Astrocyte (in vitro differentiated cells and primary cell): ENCODE results near the gene NCBP2. TPM values are rescaled to one million over a fixed set of nuclear protein-coding genes. Genes with fewer than 3 reads are reported as not detected.
"Not testable (repeated sequence)": the region's sequence is repeated elsewhere in the genome, so short reads cannot be mapped to it uniquely, and the experiment has no call there.

Source experiments
- DNase-seq: peaks from one replicate; pipeline ENCODE4 v3.0.0-alpha.2; 2010; ENCODE audit warnings: low read depth
- FAIRE-seq: peaks from 2 replicates; lab custom pipeline; 2011; peaks lifted over from hg19 to GRCh38; lab: Jason Lieb, UNC
- H2AFZ ChIP-seq: 2 replicates; pipeline ENCODE4 v1.6.0; 2012; ENCODE audit warnings: low read depth, low read length, inconsistent platforms
- H3K27ac ChIP-seq: 2 replicates; pipeline ENCODE4 v1.5.1; 2011; ENCODE audit warnings: low read depth, low read length, inconsistent platforms
- H3K27me3 ChIP-seq: 2 replicates; pipeline ENCODE4 v1.6.0; 2011; ENCODE audit warnings: low read length, inconsistent platforms; ENCODE audit not compliant: insufficient read depth
- H3K36me3 ChIP-seq: 2 replicates; pipeline ENCODE4 v1.5.1; 2011; ENCODE audit warnings: low read length, inconsistent platforms; ENCODE audit not compliant: insufficient read depth
- H3K4me1 ChIP-seq: 2 replicates; pipeline ENCODE4 v1.5.1; 2011; ENCODE audit warnings: low read length, inconsistent platforms; ENCODE audit not compliant: insufficient read depth
- H3K4me2 ChIP-seq: 2 replicates; pipeline ENCODE4 v1.6.0; 2012; ENCODE audit warnings: low read length, inconsistent platforms
- H3K4me3 ChIP-seq: 2 replicates; pipeline ENCODE4 v1.5.1; 2011; ENCODE audit warnings: low read depth, mild to moderate bottlenecking, low read length, inconsistent platforms; ENCODE audit not compliant: insufficient read depth
- H3K79me2 ChIP-seq: 2 replicates; pipeline ENCODE4 v1.6.0; 2012; ENCODE audit warnings: mild to moderate bottlenecking, low read length, inconsistent platforms; ENCODE audit not compliant: insufficient read depth
- H3K9ac ChIP-seq: 2 replicates; pipeline ENCODE4 v1.6.0; 2012; ENCODE audit warnings: mild to moderate bottlenecking, low read length, inconsistent platforms
- H3K9me3 ChIP-seq: 2 replicates; pipeline ENCODE4 v1.5.1; 2012; ENCODE audit warnings: low read depth, mild to moderate bottlenecking, low read length, inconsistent platforms; ENCODE audit not compliant: insufficient read depth
- H4K20me1 ChIP-seq: 2 replicates; pipeline ENCODE4 v1.6.0; 2012; ENCODE audit warnings: low read length, inconsistent platforms; ENCODE audit not compliant: insufficient read depth
- H3K27ac Mint-ChIP-seq: one replicate; pipeline ENCODE4 v1.8.0; 2021; ENCODE audit warnings: mild to moderate bottlenecking, mixed read lengths; ENCODE audit not compliant: unreplicated experiment
- H3K27me3 Mint-ChIP-seq: one replicate; pipeline ENCODE4 v1.8.0; 2021; ENCODE audit warnings: low read depth, mixed read lengths; ENCODE audit not compliant: unreplicated experiment
- H3K36me3 Mint-ChIP-seq: one replicate; pipeline ENCODE4 v1.8.0; 2021; ENCODE audit warnings: low read depth, mixed read lengths; ENCODE audit not compliant: unreplicated experiment
- H3K4me1 Mint-ChIP-seq: one replicate; pipeline ENCODE4 v1.8.0; 2021; ENCODE audit warnings: low read depth, mixed read lengths; ENCODE audit not compliant: unreplicated experiment
- H3K4me3 Mint-ChIP-seq: one replicate; pipeline ENCODE4 v1.8.0; 2021; ENCODE audit warnings: mild to moderate bottlenecking, moderate library complexity, mixed read lengths; ENCODE audit not compliant: unreplicated experiment
- H3K9me3 Mint-ChIP-seq: one replicate; pipeline ENCODE4 v1.8.0; 2021; ENCODE audit warnings: mild to moderate bottlenecking, mixed read lengths; ENCODE audit not compliant: unreplicated experiment
- CTCF ChIP-seq: IDR thresholded peaks from 2 replicates; pipeline ENCODE4 v1.5.1; 2011; ENCODE audit warnings: low read depth, mild to moderate bottlenecking, inconsistent platforms, low read length, moderate library complexity; ENCODE audit not compliant: insufficient read depth
- EZH2 ChIP-seq: IDR thresholded peaks from 2 replicates; pipeline ENCODE4 v1.6.1; 2012; ENCODE audit warnings: mild to moderate bottlenecking, low read length, inconsistent platforms; ENCODE audit not compliant: insufficient read depth
- total RNA-seq: library from RNA; stranded (reverse); gene quantifications from 2 replicates; pipeline ENCODE4 v1.2.1, GENCODE V29; 2021

Gene NCBP2
- total RNA-seq, 1 donor from 2014 or later, result 90.6 TPM

DNA sequence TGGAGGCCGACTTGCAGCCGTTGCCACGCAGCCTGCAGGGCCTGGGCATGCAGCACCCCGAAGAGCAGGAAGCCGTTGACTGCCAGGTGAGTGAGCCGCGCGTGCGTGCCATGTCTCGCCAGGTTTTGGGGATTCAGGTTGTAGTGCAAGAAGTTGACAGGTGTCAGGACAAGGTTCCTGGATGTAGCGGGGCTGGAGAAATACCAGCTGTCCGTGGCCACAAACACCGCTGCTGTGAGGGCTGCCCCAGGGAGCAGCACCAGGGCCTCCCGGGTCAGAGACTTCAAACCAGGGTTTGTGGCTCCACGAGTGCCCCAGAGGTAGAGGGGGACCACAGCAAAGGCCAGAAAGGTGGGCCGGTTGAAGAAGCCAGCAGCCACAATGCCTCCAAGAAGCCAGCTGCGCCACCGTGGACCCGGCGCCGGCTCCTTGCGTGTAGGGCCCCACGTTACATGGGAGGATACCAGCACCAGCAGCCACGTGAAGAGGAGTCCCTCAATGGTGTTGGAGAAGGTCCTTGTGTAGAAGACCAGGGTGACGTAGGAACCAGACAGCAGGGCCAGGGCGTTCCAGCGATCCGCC is 5.6 kb upstream of the NCBP2 start:
- Histone ChIP-seq H3K4me1 (peaks cover 8% of the 10 kb centered on the region), H3K4me2 (no peak overlapping the region), H3K27ac (no peak overlapping the region), H2AFZ (peak overlapping the region; percentile 34), H3K9me3 (no peaks in the 10 kb centered on the region), H3K79me2 (peaks cover 15% of the 10 kb centered on the region), H4K20me1 (peaks cover 8% of the 10 kb centered on the region), H3K36me3 (no peaks in the 10 kb centered on the region), H3K27me3 (peaks cover 2% of the 10 kb centered on the region), H3K4me3 (no peak overlapping the region), H3K9ac (no peak overlapping the region)
- peaks cover 2% of the 10 kb centered on the region for H3K36me3 Mint-ChIP-seq
- peaks cover 24% of the 10 kb centered on the region for H3K27me3 Mint-ChIP-seq
- no peak overlapping the region for H3K27ac Mint-ChIP-seq
- H3K9me3 Mint-ChIP-seq, result no peaks in the 10 kb centered on the region
- no peak overlapping the region for H3K4me3 Mint-ChIP-seq
- TF ChIP-seq EZH2, result no peak
- TF ChIP-seq CTCF, result no peak
- DNase-seq (no peak), FAIRE-seq (no peak)
- H3K4me1 Mint-ChIP-seq, result peaks cover 10% of the 10 kb centered on the region

DNA sequence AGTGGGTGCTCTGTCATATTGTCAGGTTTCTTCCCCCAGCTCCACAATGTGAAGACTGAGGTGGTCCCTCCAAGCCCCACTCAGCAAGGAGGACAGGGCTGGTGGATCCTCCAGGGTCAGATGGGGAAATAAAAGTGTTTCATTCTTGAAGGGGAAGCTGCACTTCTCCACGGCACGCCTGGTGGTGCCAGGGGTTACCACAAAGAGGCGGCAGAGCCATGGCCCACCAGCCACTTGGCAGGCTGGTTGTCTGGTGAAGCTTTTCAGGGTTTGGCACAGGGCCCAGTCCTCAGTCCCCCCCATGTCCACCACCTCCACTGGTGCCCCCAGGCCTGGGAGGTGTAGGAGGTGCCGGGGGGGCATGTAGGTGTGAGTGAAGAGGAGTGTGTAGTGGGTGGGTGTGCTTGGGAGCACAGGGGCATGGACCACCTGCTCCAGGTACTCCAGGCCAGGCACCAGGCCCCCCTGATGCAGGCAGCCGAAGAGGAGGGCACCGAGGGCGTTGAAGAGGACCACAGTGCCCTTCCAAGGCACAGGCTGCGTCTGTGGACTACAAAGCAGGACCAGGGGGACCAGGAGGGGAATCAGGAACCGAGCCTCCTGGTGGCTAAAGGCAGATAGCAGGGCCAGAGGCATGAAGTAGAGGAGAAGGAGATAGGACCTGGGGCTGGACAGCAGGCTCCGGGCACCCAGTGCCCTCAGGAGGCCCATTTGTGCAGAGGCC is 5.0 kb upstream of the NCBP2 start:
- Mint-ChIP-seq H3K4me1 (peaks cover 10% of the 10 kb centered on the region), H3K9me3 (no peaks in the 10 kb centered on the region), H3K27ac (no peak overlapping the region), H3K27me3 (peaks cover 21% of the 10 kb centered on the region), H3K4me3 (no peak overlapping the region), H3K36me3 (peaks cover 2% of the 10 kb centered on the region)
- Histone ChIP-seq H2AFZ (no peak overlapping the region), H3K79me2 (peaks cover 20% of the 10 kb centered on the region), H3K9ac (no peak overlapping the region), H3K4me3 (no peak overlapping the region), H3K27me3 (no peaks in the 10 kb centered on the region), H3K4me1 (peaks cover 8% of the 10 kb centered on the region), H3K27ac (no peak overlapping the region), H3K4me2 (no peak overlapping the region), H3K36me3 (no peaks in the 10 kb centered on the region), H3K9me3 (no peaks in the 10 kb centered on the region), H4K20me1 (peaks cover 8% of the 10 kb centered on the region)
- DNase-seq (no peak), FAIRE-seq (no peak)
- TF ChIP-seq EZH2 (no peak), CTCF (no peak)

- H3K27me3 ChIP-seq, DNase-seq, H3K9me3 Mint-ChIP-seq, H3K27ac ChIP-seq, H3K27me3 Mint-ChIP-seq, H3K4me3 ChIP-seq, H2AFZ ChIP-seq, H3K36me3 ChIP-seq, H3K36me3 Mint-ChIP-seq, H3K9me3 ChIP-seq, H3K9ac ChIP-seq, FAIRE-seq: not testable (repeated sequence)
- peaks cover 51% of the 10 kb centered on the region for H3K79me2 ChIP-seq
- H3K4me2 ChIP-seq, result peak overlapping the region; percentile 86
- H3K27ac Mint-ChIP-seq, result peak overlapping the region; percentile 91
- peaks cover 23% of the 10 kb centered on the region for H4K20me1 ChIP-seq
- peaks cover 20% of the 10 kb centered on the region for H3K4me1 Mint-ChIP-seq
- peak overlapping the region; percentile 93 for H3K4me3 Mint-ChIP-seq
- H3K4me1 ChIP-seq, result peaks cover 19% of the 10 kb centered on the region
These were observed 1.9 kb upstream of the NCBP2 start for GRCh38 chr3:196944037-196944790.
